Stimulated activated CD8-positive, alpha-beta memory T cell treated with anti-CD3 and anti-CD28 coated beads, Interleukin-12 subunit alpha, Interleukin-12 subunit beta, amount 100 ng/mL, for 1 hour (primary cell): ENCODE results near the gene OSBPL5.
"Not testable (repeated sequence)": the region's sequence is repeated elsewhere in the genome, so short reads cannot be mapped to it uniquely, and the experiment has no call there.

Experiments used
- DNase-seq: peaks from one replicate; pipeline ENCODE4 v3.0.0-alpha.2; 2020; ENCODE audit warnings: low read depth

The OSBPL5 gene

GRCh38 chr11:3181725-3182461 is 16.8 kb upstream of the OSBPL5 start:
- no peak for DNase-seq

- DNase-seq: no peak
Measured at GRCh38 chr11:3180869-3181268, 15.8 kb upstream of the OSBPL5 start.

GRCh38 chr11:3178349-3178748 is 13.2 kb upstream of the OSBPL5 start:
- DNase-seq: no peak

GRCh38 chr11:3177931-3178330 is 12.8 kb upstream of the OSBPL5 start:
- no peak for DNase-seq

GRCh38 chr11:3176487-3176886 is 11.4 kb upstream of the OSBPL5 start:
- DNase-seq: no peak

GRCh38 chr11:3175194-3175593 is 10.1 kb upstream of the OSBPL5 start:
- no peak for DNase-seq

GRCh38 chr11:3174387-3174786 is 9.3 kb upstream of the OSBPL5 start:
- DNase-seq: no peak

GRCh38 chr11:3173795-3174194 is 8.7 kb upstream of the OSBPL5 start:
- DNase-seq: no peak

- DNase-seq: no peak
Measured at GRCh38 chr11:3171931-3172560, 6.9 kb upstream of the OSBPL5 start.

GRCh38 chr11:3170756-3171650 is 5.9 kb upstream of the OSBPL5 start:
- no peak for DNase-seq

- DNase-seq: no peak
Measured at GRCh38 chr11:3170044-3170755, 5.1 kb upstream of the OSBPL5 start.

- DNase-seq: no peak
Measured at GRCh38 chr11:3169255-3170043, 4.3 kb upstream of the OSBPL5 start.

- DNase-seq: not testable (repeated sequence)
Measured at GRCh38 chr11:3168742-3169254, 3.7 kb upstream of the OSBPL5 start.

- DNase-seq: no peak
Measured at GRCh38 chr11:3167143-3168119, 2.3 kb upstream of the OSBPL5 start.

- DNase-seq: no peak
Measured at GRCh38 chr11:3166268-3167142, 1.4 kb upstream of the OSBPL5 start.

GRCh38 chr11:3165916-3166267 is 782 bp upstream of the OSBPL5 start:
- DNase-seq: no peak

GRCh38 chr11:3164552-3165151 is 458 bp downstream of the OSBPL5 start:
- DNase-seq: no peak

- no peak for DNase-seq
Measured at GRCh38 chr11:3164138-3164551, 965 bp downstream of the OSBPL5 start.
